HepG2 (cell line): ENCODE results near the gene IBA57. TPM values are rescaled to one million over a fixed set of nuclear protein-coding genes. Genes with fewer than 3 reads are reported as not detected.

Experiments used
- CCDC6 ChIP-seq: sonication (generic); formaldehyde crosslinking; IDR thresholded peaks from 2 replicates; pipeline ENCODE4 v1.8.1; 2022; ENCODE audit warnings: mild to moderate bottlenecking, missing genetic modification reagents, moderate library complexity
- CHD4 ChIP-seq: fragments of 200-600 bp; sonication (generic); IDR thresholded peaks from 2 replicates; pipeline ENCODE4 v1.7.0; 2017; ENCODE audit warnings: mild to moderate bottlenecking, low read length, borderline replicate concordance
- MAF1 ChIP-seq: sonication (generic); formaldehyde crosslinking; IDR thresholded peaks from 2 replicates; pipeline ENCODE4 v1.5.0; 2020; ENCODE audit warnings: missing genetic modification reagents, borderline replicate concordance
- MYC ChIP-seq: sonication (generic); formaldehyde crosslinking; IDR thresholded peaks from 2 replicates; pipeline ENCODE4 v1.9.0; 2021; ENCODE audit warnings: missing genetic modification reagents, borderline replicate concordance
- NR2F1 ChIP-seq, 2 experiments: fragments of 450-650 bp in 1 of 2; formaldehyde crosslinking in 1 of 2; IDR thresholded peaks; 2 replicates each; pipeline versions ENCODE4 v1.5.0 to v1.6.1; 2016 to 2020; ENCODE audit warnings: mild to moderate bottlenecking in 1 of 2, missing compliant biosample characterization in 1 of 2, missing genetic modification reagents in 1 of 2, moderate library complexity in 1 of 2
- NR2F6 ChIP-seq, 2 experiments: IDR thresholded peaks; 2 replicates each; pipeline ENCODE4 v1.6.1; 2016; ENCODE audit warnings: antibody characterized with exemption in 1 of 2, mild to moderate bottlenecking in 1 of 2
- SRSF1 ChIP-seq: fragments of 200-400 bp; formaldehyde crosslinking; optimal IDR thresholded peaks from 2 replicates; pipeline ENCODE3; 2017; ENCODE audit warnings: mild to moderate bottlenecking, low read depth, low read length, moderate library complexity
- ZNF234 ChIP-seq: sonication (generic); formaldehyde crosslinking; conservative IDR thresholded peaks from 2 replicates; pipeline ENCODE4 v1.5.1; 2020; ENCODE audit warnings: mild to moderate bottlenecking, missing genetic modification reagents
- ZNF264 ChIP-seq: sonication (generic); formaldehyde crosslinking; IDR thresholded peaks from 2 replicates; pipeline ENCODE4 v1.4.0; 2020; ENCODE audit warnings: missing genetic modification reagents
- ZNF331 ChIP-seq: sonication (generic); formaldehyde crosslinking; IDR thresholded peaks from 2 replicates; pipeline ENCODE4 v1.4.0; 2020; ENCODE audit warnings: missing genetic modification reagents
- ZNF629 ChIP-seq: sonication (generic); formaldehyde crosslinking; conservative IDR thresholded peaks from 2 replicates; pipeline ENCODE4 v1.5.0; 2020; ENCODE audit warnings: missing genetic modification reagents
- polyA plus RNA-seq, 8 experiments: library from polyadenylated mRNA; depleted of rRNA in 3 of 8; stranded (reverse) in 7 of 8; unstranded in 1 of 8; fragments of >200 nt; fragmentation: Illumina TruSeq in 4 of 8; extraction: Trizol in 4 of 8; gene quantifications; 2 replicates each; pipeline versions ENCODE4 v1.2.1 to v1.2.3, GENCODE V29; 2011 to 2016; ENCODE audit warnings: low read depth in 4 of 8, missing spikeins in 1 of 8, mixed read lengths in 1 of 8; ENCODE audit not compliant: insufficient read depth in 1 of 8
- total RNA-seq, 5 experiments: library from RNA; depleted of rRNA; stranded (reverse); fragments of >200 nt; fragmentation: Illumina TruSeq; extraction: Trizol; gene quantifications; 2 replicates each; pipeline ENCODE4 v1.2.3, GENCODE V29; 2016; ENCODE audit warnings: low read depth in 1 of 5
- TF ChIP-seq, protein P1 (sequence below): sonication (generic); formaldehyde crosslinking; conservative IDR thresholded peaks from 2 replicates; pipeline ENCODE4 v1.4.0; 2020; ENCODE audit warnings: missing genetic modification reagents
- TF ChIP-seq, protein P2 (sequence below): sonication (generic); formaldehyde crosslinking; IDR thresholded peaks from 2 replicates; pipeline ENCODE4 v1.8.1; 2022; ENCODE audit warnings: low read depth, mild to moderate bottlenecking, missing genetic modification reagents
- TF ChIP-seq, protein P3 (sequence below): sonication (generic); formaldehyde crosslinking; conservative IDR thresholded peaks from 2 replicates; pipeline ENCODE4 v1.4.0; 2020; ENCODE audit warnings: mild to moderate bottlenecking, missing genetic modification reagents, moderate library complexity

The IBA57 gene
- total and polyA plus RNA-seq, 2 of the 13 experiments (the other 11 are each of a cell fraction or from before 2014, with no cell fraction given), result 2.3 to 10.2 TPM

DNA sequence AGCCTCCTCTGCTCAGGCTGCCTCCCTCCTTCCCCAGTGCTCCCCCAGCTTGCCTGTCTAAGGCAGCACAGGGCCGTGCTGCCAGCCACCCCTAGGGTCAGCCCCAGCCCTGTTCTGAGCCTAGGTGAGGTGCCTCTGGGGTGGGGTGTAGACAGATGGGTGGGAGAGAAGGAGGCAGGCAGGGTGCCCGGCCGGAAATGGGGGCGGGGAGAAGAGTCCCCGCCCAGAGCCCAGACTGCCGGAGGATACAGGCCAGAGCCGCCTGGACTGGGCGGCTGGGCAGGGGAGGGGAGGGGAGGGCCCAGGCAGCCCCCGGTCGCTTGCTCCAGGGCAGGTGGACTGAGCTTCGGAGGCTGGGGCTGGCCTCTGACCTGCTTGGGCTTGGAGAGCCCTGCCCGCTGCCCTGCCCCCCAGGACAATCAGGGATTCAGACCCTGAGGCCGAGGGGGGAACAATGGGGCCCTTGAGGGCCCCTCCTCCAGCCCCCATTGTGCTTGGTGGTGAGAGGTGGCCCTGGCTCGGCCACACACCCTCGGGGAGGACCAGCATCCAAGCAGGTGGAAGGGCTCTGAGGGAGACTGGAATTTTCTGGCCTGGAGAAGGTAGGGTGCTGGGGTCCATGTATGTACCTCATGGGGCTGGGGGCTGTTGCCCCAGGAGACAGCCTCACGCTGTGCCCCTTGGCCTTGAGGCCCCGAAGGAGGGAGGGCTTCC is 16.0 kb upstream of the IBA57 start, which contains the start of gene GJC2 (continued):
- TF ChIP-seq, protein P1, sequence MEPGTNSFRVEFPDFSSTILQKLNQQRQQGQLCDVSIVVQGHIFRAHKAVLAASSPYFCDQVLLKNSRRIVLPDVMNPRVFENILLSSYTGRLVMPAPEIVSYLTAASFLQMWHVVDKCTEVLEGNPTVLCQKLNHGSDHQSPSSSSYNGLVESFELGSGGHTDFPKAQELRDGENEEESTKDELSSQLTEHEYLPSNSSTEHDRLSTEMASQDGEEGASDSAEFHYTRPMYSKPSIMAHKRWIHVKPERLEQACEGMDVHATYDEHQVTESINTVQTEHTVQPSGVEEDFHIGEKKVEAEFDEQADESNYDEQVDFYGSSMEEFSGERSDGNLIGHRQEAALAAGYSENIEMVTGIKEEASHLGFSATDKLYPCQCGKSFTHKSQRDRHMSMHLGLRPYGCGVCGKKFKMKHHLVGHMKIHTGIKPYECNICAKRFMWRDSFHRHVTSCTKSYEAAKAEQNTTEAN (CRISPR knock-in tag), result peak; percentile 67; the same call in 1 of the 2 replicates
- TF ChIP-seq, protein P2, sequence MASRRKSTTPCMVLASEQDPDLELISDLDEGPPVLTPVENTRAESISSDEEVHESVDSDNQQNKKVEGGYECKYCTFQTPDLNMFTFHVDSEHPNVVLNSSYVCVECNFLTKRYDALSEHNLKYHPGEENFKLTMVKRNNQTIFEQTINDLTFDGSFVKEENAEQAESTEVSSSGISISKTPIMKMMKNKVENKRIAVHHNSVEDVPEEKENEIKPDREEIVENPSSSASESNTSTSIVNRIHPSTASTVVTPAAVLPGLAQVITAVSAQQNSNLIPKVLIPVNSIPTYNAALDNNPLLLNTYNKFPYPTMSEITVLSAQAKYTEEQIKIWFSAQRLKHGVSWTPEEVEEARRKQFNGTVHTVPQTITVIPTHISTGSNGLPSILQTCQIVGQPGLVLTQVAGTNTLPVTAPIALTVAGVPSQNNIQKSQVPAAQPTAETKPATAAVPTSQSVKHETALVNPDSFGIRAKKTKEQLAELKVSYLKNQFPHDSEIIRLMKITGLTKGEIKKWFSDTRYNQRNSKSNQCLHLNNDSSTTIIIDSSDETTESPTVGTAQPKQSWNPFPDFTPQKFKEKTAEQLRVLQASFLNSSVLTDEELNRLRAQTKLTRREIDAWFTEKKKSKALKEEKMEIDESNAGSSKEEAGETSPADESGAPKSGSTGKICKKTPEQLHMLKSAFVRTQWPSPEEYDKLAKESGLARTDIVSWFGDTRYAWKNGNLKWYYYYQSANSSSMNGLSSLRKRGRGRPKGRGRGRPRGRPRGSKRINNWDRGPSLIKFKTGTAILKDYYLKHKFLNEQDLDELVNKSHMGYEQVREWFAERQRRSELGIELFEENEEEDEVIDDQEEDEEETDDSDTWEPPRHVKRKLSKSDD, result peak; percentile 10; the same call in 1 of the 2 replicates
- TF ChIP-seq MYC (CRISPR knock-in tag), result peak; percentile 42; the same call in 1 of the 2 replicates
- TF ChIP-seq ZNF331 (CRISPR knock-in tag), result 0 out of 2 replicates have a peak, but pooled peaks have one; percentile 43
- peak; percentile 66; the same call in 1 of the 2 replicates for TF ChIP-seq CCDC6
- no peak for TF ChIP-seq ZNF234 (CRISPR knock-in tag)
- TF ChIP-seq NR2F6 (IDR thresholded peaks at IDR 0.05), result no peak
- peak; percentile 78 for TF ChIP-seq NR2F6 (CRISPR knock-in tag; IDR thresholded peaks at IDR 0.05)
- TF ChIP-seq SRSF1, result peak; percentile 66
- no peak for TF ChIP-seq ZNF264
- 0 out of 2 replicates have a peak, but pooled peaks have one; percentile 32 for TF ChIP-seq MAF1 (CRISPR knock-in tag)
- TF ChIP-seq ZNF629 (CRISPR knock-in tag), result 0 out of 2 replicates have a peak, but pooled peaks have one; percentile 12
- no peak for TF ChIP-seq CHD4
- 0 out of 4 replicates have a peak, but pooled peaks of 1 of the 2 experiments have one; percentile 23 for TF ChIP-seq NR2F1 (CRISPR knock-in tag; IDR thresholded peaks at IDR 0.05)
- TF ChIP-seq, protein P3, sequence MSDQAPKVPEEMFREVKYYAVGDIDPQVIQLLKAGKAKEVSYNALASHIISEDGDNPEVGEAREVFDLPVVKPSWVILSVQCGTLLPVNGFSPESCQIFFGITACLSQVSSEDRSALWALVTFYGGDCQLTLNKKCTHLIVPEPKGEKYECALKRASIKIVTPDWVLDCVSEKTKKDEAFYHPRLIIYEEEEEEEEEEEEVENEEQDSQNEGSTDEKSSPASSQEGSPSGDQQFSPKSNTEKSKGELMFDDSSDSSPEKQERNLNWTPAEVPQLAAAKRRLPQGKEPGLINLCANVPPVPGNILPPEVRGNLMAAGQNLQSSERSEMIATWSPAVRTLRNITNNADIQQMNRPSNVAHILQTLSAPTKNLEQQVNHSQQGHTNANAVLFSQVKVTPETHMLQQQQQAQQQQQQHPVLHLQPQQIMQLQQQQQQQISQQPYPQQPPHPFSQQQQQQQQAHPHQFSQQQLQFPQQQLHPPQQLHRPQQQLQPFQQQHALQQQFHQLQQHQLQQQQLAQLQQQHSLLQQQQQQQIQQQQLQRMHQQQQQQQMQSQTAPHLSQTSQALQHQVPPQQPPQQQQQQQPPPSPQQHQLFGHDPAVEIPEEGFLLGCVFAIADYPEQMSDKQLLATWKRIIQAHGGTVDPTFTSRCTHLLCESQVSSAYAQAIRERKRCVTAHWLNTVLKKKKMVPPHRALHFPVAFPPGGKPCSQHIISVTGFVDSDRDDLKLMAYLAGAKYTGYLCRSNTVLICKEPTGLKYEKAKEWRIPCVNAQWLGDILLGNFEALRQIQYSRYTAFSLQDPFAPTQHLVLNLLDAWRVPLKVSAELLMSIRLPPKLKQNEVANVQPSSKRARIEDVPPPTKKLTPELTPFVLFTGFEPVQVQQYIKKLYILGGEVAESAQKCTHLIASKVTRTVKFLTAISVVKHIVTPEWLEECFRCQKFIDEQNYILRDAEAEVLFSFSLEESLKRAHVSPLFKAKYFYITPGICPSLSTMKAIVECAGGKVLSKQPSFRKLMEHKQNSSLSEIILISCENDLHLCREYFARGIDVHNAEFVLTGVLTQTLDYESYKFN (CRISPR knock-in tag), result peak; percentile 39
- TF ChIP-seq, all 625 proteins: peak for 108
